T-cell (primary cell): ENCODE data around the gene SUPT3H. TPM values are rescaled to one million over a fixed set of nuclear protein-coding genes. Genes with fewer than 3 reads are reported as not detected.

Source experiments
- ATAC-seq, 4 experiments: fragments of 200-7000 bp in 3 of 4; fragments of 150-1000 bp in 1 of 4; cut with Tn5 transposase; replicated peaks in 1 of 4; 1 replicate in 3 of 4; 2 replicates in 1 of 4; pipeline ENCODE4 v1.10.0; 2021; ENCODE audit warnings: moderate library complexity in 3 of 4, mild to moderate bottlenecking in 2 of 4, moderate number of reproducible peaks in 1 of 4
- CTCF ChIA-PET, 2 donors: fragments of 300-600 bp; sonication (Branson Sonifier 250); formaldehyde crosslinking; loops; one replicate each; lab custom pipeline; 2022; ENCODE audit warnings: antibody characterized with exemption in 2 of 2; lab: Charles Lee
- POLR2A ChIA-PET, 2 donors: fragments of 300-600 bp; sonication (Branson Sonifier 250); formaldehyde crosslinking; loops; one replicate each; lab custom pipeline; 2022; ENCODE audit warnings: antibody characterized with exemption in 2 of 2; lab: Charles Lee
- DNase-seq, 35 experiments: peaks; one replicate each; pipeline versions ENCODE4 v3.0.0 to v3.0.0-alpha.2; 2013 to 2023
- H3K27ac ChIP-seq: one replicate; pipeline ENCODE4 v1.5.1; 2013; ENCODE audit warnings: low read length
- H3K27me3 ChIP-seq, 2 experiments: replicated peaks in 1 of 2; 1 replicate in 1 of 2; 2 replicates in 1 of 2; pipeline versions ENCODE4 v1.6.1 to v1.7.0; 2013; ENCODE audit warnings: low read length in 1 of 2, mixed read lengths in 1 of 2; ENCODE audit not compliant: control insufficient read depth in 2 of 2, insufficient read depth in 2 of 2; ENCODE audit errors: extremely low read depth in 1 of 2
- H3K36me3 ChIP-seq, 2 donors: 1 replicate in 1 of 2; 2 replicates in 1 of 2; pipeline versions ENCODE4 v1.6.1 to v1.7.0; 2013; ENCODE audit warnings: low read length in 1 of 2; ENCODE audit not compliant: control insufficient read depth in 2 of 2, insufficient read depth in 1 of 2; ENCODE audit errors: extremely low read depth in 1 of 2
- H3K4me1 ChIP-seq, 2 experiments: 1 replicate in 1 of 2; 2 replicates in 1 of 2; pipeline versions ENCODE4 v1.6.1 to v1.7.0; 2013; ENCODE audit warnings: low read length in 2 of 2, mixed read lengths in 1 of 2; ENCODE audit not compliant: insufficient read depth in 2 of 2, control insufficient read depth in 1 of 2; ENCODE audit errors: extremely low read depth in 1 of 2
- H3K4me3 ChIP-seq, 2 donors: 1 replicate in 1 of 2; 2 replicates in 1 of 2; pipeline versions ENCODE4 v1.5.1 to v1.7.0; 2013; ENCODE audit warnings: mild to moderate bottlenecking in 2 of 2, low read length in 1 of 2, moderate library complexity in 1 of 2; ENCODE audit not compliant: control insufficient read depth in 1 of 2; ENCODE audit errors: extremely low read depth in 1 of 2
- H3K9me3 ChIP-seq: 2 replicates; pipeline ENCODE4 v1.7.0; 2013
- H3K27ac Mint-ChIP-seq, 2 donors: one replicate each; pipeline ENCODE4 v1.8.0; 2020 to 2021; ENCODE audit warnings: mild to moderate bottlenecking in 2 of 2, mixed read lengths in 2 of 2
- H3K27me3 Mint-ChIP-seq, 2 donors: one replicate each; pipeline ENCODE4 v1.8.0; 2021 to 2022; ENCODE audit warnings: mixed read lengths in 2 of 2
- H3K36me3 Mint-ChIP-seq: one replicate; pipeline ENCODE4 v1.8.0; 2021; ENCODE audit warnings: mixed read lengths
- H3K4me1 Mint-ChIP-seq, 3 donors: one replicate each; pipeline ENCODE4 v1.8.0; 2020 to 2022; ENCODE audit warnings: mixed read lengths in 3 of 3, mild to moderate bottlenecking in 1 of 3
- H3K4me3 Mint-ChIP-seq, 3 donors: one replicate each; pipeline ENCODE4 v1.8.0; 2020 to 2022; ENCODE audit warnings: mild to moderate bottlenecking in 3 of 3, mixed read lengths in 3 of 3, moderate library complexity in 3 of 3
- H3K9me3 Mint-ChIP-seq, 3 donors: one replicate each; pipeline ENCODE4 v1.8.0; 2020 to 2022; ENCODE audit warnings: mixed read lengths in 3 of 3
- WGBS: methylation state at CpG from one replicate; pipeline ENCODE4 v1.1.5; 2013; ENCODE audit warnings: missing lambda C conversion rate; ENCODE audit not compliant: insufficient coverage; 5-methylcytosine and 5-hydroxymethylcytosine counted together
- total RNA-seq, 35 experiments: library from RNA in 6 of 35; stranded (reverse) in 6 of 35; fragments of 120-200 nt in 1 of 35; gene quantifications; one replicate each; pipeline versions ENCODE4 v1.2.1 to v1.2.4 and lab custom pipeline; 2013 to 2026

The SUPT3H gene
- total RNA-seq, 5 donors from 2014 or later (not counting 1 experiment from before 2014, with no cell fraction given) = 9.3 to 12.9 (median 10.7) TPM

- CTCF ChIA-PET = no interaction called here
- H3K4me3 Mint-ChIP-seq = no peak overlapping the region
Measured at GRCh38 chr6:45118754-45119153, 259.0 kb downstream of the SUPT3H start.

GRCh38 chr6:45116714-45117410 is 260.9 kb downstream of the SUPT3H start:
- CTCF ChIA-PET = no interaction called here

More at GRCh38 chr6:45118754-45119153, 259.0 kb downstream of the SUPT3H start:
- ATAC-seq (no peak), DNase-seq (no peak)
- POLR2A ChIA-PET = no interaction called here
- peaks cover 16 to 18% (median 17%) of the 10 kb centered on the region in 3 donors for H3K4me1 Mint-ChIP-seq
- H3K27ac Mint-ChIP-seq = no peak overlapping the region
- Histone ChIP-seq H3K4me1 (peaks cover 0 to 4% of the 10 kb centered on the region in 2 experiments), H3K27me3 (no peaks in the 10 kb centered on the region), H3K9me3 (no peaks in the 10 kb centered on the region), H3K36me3 (no peaks in the 10 kb centered on the region), H3K4me3 (no peak overlapping the region), H3K27ac (no peak overlapping the region)
- H3K9me3 Mint-ChIP-seq = no peaks in the 10 kb centered on the region
- no peaks in the 10 kb centered on the region for H3K36me3 Mint-ChIP-seq
- H3K27me3 Mint-ChIP-seq = no peaks in the 10 kb centered on the region
- WGBS = no CpG with 5 or more reads among the region's 1 CpG

GRCh38 chr6:45115696-45116095 is 262.0 kb downstream of the SUPT3H start:
- ATAC-seq (no peak), DNase-seq (no peak)
- Mint-ChIP-seq H3K27ac (no peak overlapping the region), H3K4me3 (no peak overlapping the region), H3K36me3 (no peaks in the 10 kb centered on the region), H3K27me3 (no peaks in the 10 kb centered on the region), H3K9me3 (no peaks in the 10 kb centered on the region), H3K4me1 (peaks cover 16 to 18% (median 17%) of the 10 kb centered on the region in 3 donors)
- Histone ChIP-seq H3K27ac (no peak overlapping the region), H3K4me3 (no peak overlapping the region), H3K9me3 (no peaks in the 10 kb centered on the region), H3K27me3 (no peaks in the 10 kb centered on the region), H3K4me1 (peaks cover 0 to 4% of the 10 kb centered on the region in 2 experiments), H3K36me3 (no peaks in the 10 kb centered on the region)
- ChIA-PET POLR2A (no interaction called here), CTCF (no interaction called here)
- WGBS = no CpG with 5 or more reads among the region's 3 CpGs

More at GRCh38 chr6:45116714-45117410, 260.9 kb downstream of the SUPT3H start:
- Mint-ChIP-seq H3K27me3 (no peaks in the 10 kb centered on the region), H3K27ac (no peak overlapping the region), H3K36me3 (no peaks in the 10 kb centered on the region), H3K9me3 (no peaks in the 10 kb centered on the region), H3K4me3 (no peak overlapping the region), H3K4me1 (peaks cover 16 to 18% (median 17%) of the 10 kb centered on the region in 3 donors)
- no peaks in the 10 kb centered on the region for H3K9me3 ChIP-seq
- H3K27ac ChIP-seq = no peak overlapping the region
- DNase-seq (no peak), ATAC-seq (no peak)
- H3K4me3 ChIP-seq = no peak overlapping the region
- POLR2A ChIA-PET = no interaction called here
- H3K36me3 ChIP-seq = no peaks in the 10 kb centered on the region
- H3K27me3 ChIP-seq = no peaks in the 10 kb centered on the region
- peaks cover 0 to 4% of the 10 kb centered on the region in 2 experiments for H3K4me1 ChIP-seq

- ATAC-seq (no peak), DNase-seq (no peak)
- ChIA-PET POLR2A (no interaction called here), CTCF (no interaction called here)
- no peaks in the 10 kb centered on the region for H3K36me3 ChIP-seq
- Mint-ChIP-seq H3K4me3 (no peak overlapping the region), H3K4me1 (peaks cover 27 to 31% (median 31%) of the 10 kb centered on the region in 3 donors), H3K27me3 (no peaks in the 10 kb centered on the region), H3K27ac (no peak overlapping the region), H3K9me3 (no peaks in the 10 kb centered on the region), H3K36me3 (no peaks in the 10 kb centered on the region)
- no peaks in the 10 kb centered on the region for H3K9me3 ChIP-seq
- H3K27ac ChIP-seq = no peak overlapping the region
- H3K4me3 ChIP-seq = no peak overlapping the region
- H3K27me3 ChIP-seq = no peaks in the 10 kb centered on the region
- H3K4me1 ChIP-seq = peaks cover 0 to 7% of the 10 kb centered on the region in 2 experiments
Measured at GRCh38 chr6:45112711-45113110, 265.0 kb downstream of the SUPT3H start.

- H3K36me3 ChIP-seq = no peaks in the 10 kb centered on the region
- H3K27me3 ChIP-seq = no peaks in the 10 kb centered on the region
- Mint-ChIP-seq H3K9me3 (no peaks in the 10 kb centered on the region), H3K27me3 (no peaks in the 10 kb centered on the region), H3K27ac (no peak overlapping the region), H3K4me1 (peaks cover 11 to 15% (median 14%) of the 10 kb centered on the region in 3 donors), H3K4me3 (no peak overlapping the region), H3K36me3 (no peaks in the 10 kb centered on the region)
- no CpG with 5 or more reads among the region's 1 CpG for WGBS
- ChIA-PET CTCF (no interaction called here), POLR2A (interaction anchor here in 1 of 2 donors (0.6 kb wide), 1 partner anchor 24 kb away, joined by 3 read pairs; no protein-coding TSS in a partner anchor)
- H3K4me1 ChIP-seq = peaks cover 0 to 3% of the 10 kb centered on the region in 2 experiments
- no peak overlapping the region for H3K27ac ChIP-seq
- H3K4me3 ChIP-seq = no peak overlapping the region
- DNase-seq (no peak), ATAC-seq (no peak)
- H3K9me3 ChIP-seq = no peaks in the 10 kb centered on the region
Measured at GRCh38 chr6:45109551-45109950, 268.2 kb downstream of the SUPT3H start.

- H3K9me3 Mint-ChIP-seq = no peaks in the 10 kb centered on the region
- Histone ChIP-seq H3K27ac (no peak overlapping the region), H3K9me3 (no peaks in the 10 kb centered on the region), H3K27me3 (no peaks in the 10 kb centered on the region), H3K36me3 (no peaks in the 10 kb centered on the region), H3K4me1 (peaks cover 0 to 3% of the 10 kb centered on the region in 2 experiments), H3K4me3 (no peak overlapping the region)
- no peak overlapping the region for H3K4me3 Mint-ChIP-seq
- WGBS = no CpG with 5 or more reads among the region's 2 CpGs
- no peak for ATAC-seq
- ChIA-PET CTCF (interaction anchor here in 1 of 2 donors (0.5 kb wide), 1 partner anchor 485 kb away, joined by 3 read pairs; no protein-coding TSS in a partner anchor), POLR2A (interaction anchor here in 1 of 2 donors (0.8 kb wide), 1 partner anchor 216 kb away, joined by 4 read pairs; no protein-coding TSS in a partner anchor)
- H3K4me1 Mint-ChIP-seq = peaks cover 11 to 15% (median 14%) of the 10 kb centered on the region in 3 donors
- no peaks in the 10 kb centered on the region for H3K36me3 Mint-ChIP-seq
- DNase-seq = no peak
- no peak overlapping the region for H3K27ac Mint-ChIP-seq
- no peaks in the 10 kb centered on the region for H3K27me3 Mint-ChIP-seq
Measured at GRCh38 chr6:45105170-45105820, 272.4 kb downstream of the SUPT3H start.
